Keratinocyte (primary cell): ENCODE data around the gene LYPD6. TPM values are rescaled to one million over a fixed set of nuclear protein-coding genes. Genes with fewer than 3 reads are reported as not detected.

Source experiments
- DNase-seq: peaks from one replicate; pipeline ENCODE4 v3.0.0-alpha.2; 2011; ENCODE audit warnings: low read depth, missing footprints, low spot score
- FAIRE-seq: peaks from 2 replicates; lab custom pipeline; 2011; peaks lifted over from hg19 to GRCh38; lab: Jason Lieb, UNC
- H2AFZ ChIP-seq: 2 replicates; pipeline ENCODE4 v1.6.0; 2012; ENCODE audit warnings: low read length, control low read depth, inconsistent platforms; ENCODE audit not compliant: control insufficient read depth
- H3K27ac ChIP-seq: 2 replicates; pipeline ENCODE4 v1.5.1; 2011; ENCODE audit warnings: low read length; ENCODE audit not compliant: control insufficient read depth, insufficient read depth
- H3K27me3 ChIP-seq: 3 replicates; pipeline ENCODE4 v1.6.0; 2011; ENCODE audit warnings: low read length; ENCODE audit not compliant: control insufficient read depth, insufficient read depth; ENCODE audit errors: extremely low read depth
- H3K36me3 ChIP-seq, 2 experiments: 2 replicates in 1 of 2; 3 replicates in 1 of 2; pipeline ENCODE4 v1.5.1; 2011; ENCODE audit warnings: low read length in 2 of 2, mild to moderate bottlenecking in 1 of 2; ENCODE audit not compliant: control insufficient read depth in 2 of 2, insufficient read depth in 2 of 2; ENCODE audit errors: extremely low read depth in 1 of 2
- H3K4me1 ChIP-seq: 3 replicates; pipeline ENCODE4 v1.5.1; 2011; ENCODE audit warnings: low read length; ENCODE audit not compliant: control insufficient read depth, insufficient read depth; ENCODE audit errors: extremely low read depth
- H3K4me2 ChIP-seq: 3 replicates; pipeline ENCODE4 v1.6.0; 2011; ENCODE audit warnings: low read depth, low read length; ENCODE audit not compliant: control insufficient read depth, insufficient read depth; ENCODE audit errors: extremely low read depth
- H3K4me3 ChIP-seq, 3 experiments: fragments of 200-600 bp in 1 of 3; sonication (generic) in 1 of 3; 2 replicates in 2 of 3; 3 replicates in 1 of 3; pipeline ENCODE4 v1.5.1; 2011 to 2016; ENCODE audit warnings: low read length in 3 of 3, mild to moderate bottlenecking in 3 of 3, control low read depth in 2 of 3, inconsistent platforms in 1 of 3, low read depth in 1 of 3, mixed read lengths in 1 of 3, mixed run types in 1 of 3, moderate library complexity in 1 of 3; ENCODE audit not compliant: control insufficient read depth in 2 of 3, insufficient read depth in 2 of 3; ENCODE audit errors: extremely low read depth in 1 of 3
- H3K79me2 ChIP-seq: 2 replicates; pipeline ENCODE4 v1.6.0; 2012; ENCODE audit warnings: low read length; ENCODE audit not compliant: control insufficient read depth, insufficient read depth
- H3K9ac ChIP-seq: 3 replicates; pipeline ENCODE4 v1.6.0; 2011; ENCODE audit warnings: low read length; ENCODE audit not compliant: control insufficient read depth, insufficient read depth; ENCODE audit errors: extremely low read depth
- H3K9me1 ChIP-seq: 3 replicates; pipeline ENCODE4 v1.6.0; 2011; ENCODE audit warnings: low read length; ENCODE audit not compliant: control insufficient read depth, insufficient read depth; ENCODE audit errors: extremely low read depth
- H3K9me3 ChIP-seq: 2 replicates; pipeline ENCODE4 v1.5.1; 2012; ENCODE audit warnings: low read depth, low read length; ENCODE audit not compliant: control insufficient read depth
- H4K20me1 ChIP-seq: 3 replicates; pipeline ENCODE4 v1.6.0; 2011; ENCODE audit warnings: low read length; ENCODE audit not compliant: control insufficient read depth, insufficient read depth; ENCODE audit errors: extremely low read depth
- CTCF ChIP-seq, 3 experiments: IDR thresholded peaks in 1 of 3; conservative IDR thresholded peaks in 1 of 3; optimal IDR thresholded peaks in 1 of 3; 2 replicates in 2 of 3; 3 replicates in 1 of 3; pipeline versions ENCODE3 to v1.5.1; 2011; ENCODE audit warnings: low read length in 3 of 3, mild to moderate bottlenecking in 3 of 3, moderate library complexity in 2 of 3, control low read depth in 1 of 3, inconsistent platforms in 1 of 3; ENCODE audit not compliant: insufficient read depth in 2 of 3; ENCODE audit errors: extremely low read depth in 1 of 3
- EZH2 ChIP-seq: IDR thresholded peaks from one replicate; pipeline ENCODE4 v1.6.1; 2012; ENCODE audit warnings: inconsistent platforms, mild to moderate bottlenecking, low read length, moderate library complexity
- dilution Hi-C: fragments of 300-500 bp; cut with MboI; formaldehyde crosslinking; loops from one replicate; pipeline ENCODE4 v1.7.0; 2020; ENCODE audit warnings: low sequenced_read_pairs; ENCODE audit not compliant: extremely low pct_ligation_motif_present
- polyA plus RNA-seq, 5 experiments: library from polyadenylated mRNA; depleted of rRNA in 3 of 5; stranded (reverse) in 3 of 5; stranded (forward) in 1 of 5; unstranded in 1 of 5; fragments of >200 nt; gene quantifications; 1 replicate in 1 of 5; 2 replicates in 3 of 5; 3 replicates in 1 of 5; pipeline versions ENCODE4 v1.2.1 to v1.2.3, GENCODE V29; 2011 to 2012; ENCODE audit warnings: missing spikeins in 2 of 5, low read depth in 1 of 5, low replicate concordance in 1 of 5

Gene LYPD6
- polyA plus RNA-seq, 1 donor (not counting 4 experiments of a cell fraction or from before 2014, with no cell fraction given), result 3.5 TPM

GRCh38 chr2:149449017-149449416, 118.6 kb downstream of the LYPD6 start:
- TF ChIP-seq EZH2 (no peak), CTCF (optimal IDR thresholded peaks at IDR 0.05 in 1 of 3, IDR thresholded peaks at IDR 0.05 in 1 of 3, conservative IDR thresholded peaks at IDR 0.05 in 1 of 3; ENCODE audit: extremely low read depth in 1 of 3, insufficient read depth in 2 of 3, low read length in 3 of 3) (no peak)

GRCh38 chr2:149451417-149452165, 121.2 kb downstream of the LYPD6 start:
- Histone ChIP-seq H3K4me2 (no peak overlapping the region), H3K4me1 (no peaks in the 10 kb centered on the region), H4K20me1 (no peaks in the 10 kb centered on the region), H3K27me3 (no peaks in the 10 kb centered on the region), H3K9me1 (no peaks in the 10 kb centered on the region), H3K9me3 (no peaks in the 10 kb centered on the region), H3K36me3 (no peaks in the 10 kb centered on the region), H3K27ac (no peak overlapping the region), H3K4me3 (no peak overlapping the region), H3K9ac (no peak overlapping the region), H2AFZ (no peak overlapping the region), H3K79me2 (no peaks in the 10 kb centered on the region)
- no peak for DNase-seq
- FAIRE-seq, result no peak
- TF ChIP-seq CTCF (optimal IDR thresholded peaks at IDR 0.05 in 1 of 3, IDR thresholded peaks at IDR 0.05 in 1 of 3, conservative IDR thresholded peaks at IDR 0.05 in 1 of 3; ENCODE audit: extremely low read depth in 1 of 3, insufficient read depth in 2 of 3, low read length in 3 of 3) (no peak), EZH2 (no peak)
- dilution Hi-C loops, result no loop called here

More at GRCh38 chr2:149449017-149449416, 118.6 kb downstream of the LYPD6 start:
- Histone ChIP-seq H3K9me3 (no peaks in the 10 kb centered on the region), H4K20me1 (no peaks in the 10 kb centered on the region), H3K36me3 (no peaks in the 10 kb centered on the region), H3K79me2 (no peaks in the 10 kb centered on the region), H3K27me3 (no peaks in the 10 kb centered on the region), H3K4me2 (no peak overlapping the region), H2AFZ (no peak overlapping the region), H3K27ac (no peak overlapping the region), H3K4me1 (no peaks in the 10 kb centered on the region), H3K4me3 (no peak overlapping the region), H3K9me1 (no peaks in the 10 kb centered on the region), H3K9ac (no peak overlapping the region)
- no peak for FAIRE-seq
- DNase-seq, result no peak
- dilution Hi-C loops, result no loop called here
